NCI-H1417 (cell line): ENCODE data around the gene GIMAP8.

Experiments
- DNase-seq, 3 experiments: peaks; one replicate each; lab custom pipeline; 2025; lab: John Stamatoyannopoulos, UW

GIMAP8 gene

GRCh38 chr7:150411606-150412005 is 38.8 kb upstream of the GIMAP8 start:
- DNase-seq: no peak

DNA sequence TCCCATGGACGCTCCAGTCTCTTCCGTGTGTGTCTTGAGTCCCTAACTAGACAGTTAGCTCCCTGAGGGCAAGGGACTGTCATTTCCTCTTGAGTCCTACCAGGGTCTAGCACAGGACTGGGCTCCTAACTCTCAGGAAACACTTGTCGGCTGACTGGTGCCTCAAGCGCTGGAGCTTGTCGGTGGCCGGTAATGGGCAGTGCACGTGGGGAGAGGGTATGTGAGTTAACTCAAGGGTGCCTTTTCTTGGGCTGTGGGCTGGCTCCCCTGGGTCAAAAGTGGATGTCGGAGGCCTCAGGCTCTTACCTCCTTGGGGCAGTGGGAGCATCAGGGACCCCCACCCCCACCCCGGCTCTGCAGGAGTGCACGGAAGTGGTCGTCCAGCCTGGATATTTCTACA is 38.4 kb upstream of the GIMAP8 start:
- DNase-seq: no peak

- DNase-seq: no peak
Observed at GRCh38 chr7:150412518-150413488, 37.6 kb upstream of the GIMAP8 start.

DNA sequence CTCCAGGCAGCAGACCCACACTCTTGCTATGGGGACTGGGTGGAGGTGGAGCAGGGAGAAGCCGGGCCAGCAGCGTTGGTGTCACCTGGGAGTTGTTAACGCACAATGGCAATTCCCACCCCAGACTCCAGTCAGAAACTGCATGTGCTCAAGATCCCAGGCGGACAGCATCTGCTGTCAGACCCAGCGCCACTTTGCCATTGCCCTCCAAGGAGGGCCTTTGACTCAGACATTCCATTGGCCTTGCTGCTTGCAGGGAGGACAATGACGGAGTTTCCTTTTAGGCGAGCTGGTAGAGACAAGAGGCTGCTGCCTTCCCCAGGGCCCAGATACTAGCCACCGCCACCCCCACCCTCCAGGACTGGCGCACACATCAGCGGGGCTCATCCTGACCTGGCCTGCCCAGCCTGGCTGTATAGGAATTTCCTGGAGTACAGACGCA is 36.8 kb upstream of the GIMAP8 start:
- DNase-seq: no peak

DNA sequence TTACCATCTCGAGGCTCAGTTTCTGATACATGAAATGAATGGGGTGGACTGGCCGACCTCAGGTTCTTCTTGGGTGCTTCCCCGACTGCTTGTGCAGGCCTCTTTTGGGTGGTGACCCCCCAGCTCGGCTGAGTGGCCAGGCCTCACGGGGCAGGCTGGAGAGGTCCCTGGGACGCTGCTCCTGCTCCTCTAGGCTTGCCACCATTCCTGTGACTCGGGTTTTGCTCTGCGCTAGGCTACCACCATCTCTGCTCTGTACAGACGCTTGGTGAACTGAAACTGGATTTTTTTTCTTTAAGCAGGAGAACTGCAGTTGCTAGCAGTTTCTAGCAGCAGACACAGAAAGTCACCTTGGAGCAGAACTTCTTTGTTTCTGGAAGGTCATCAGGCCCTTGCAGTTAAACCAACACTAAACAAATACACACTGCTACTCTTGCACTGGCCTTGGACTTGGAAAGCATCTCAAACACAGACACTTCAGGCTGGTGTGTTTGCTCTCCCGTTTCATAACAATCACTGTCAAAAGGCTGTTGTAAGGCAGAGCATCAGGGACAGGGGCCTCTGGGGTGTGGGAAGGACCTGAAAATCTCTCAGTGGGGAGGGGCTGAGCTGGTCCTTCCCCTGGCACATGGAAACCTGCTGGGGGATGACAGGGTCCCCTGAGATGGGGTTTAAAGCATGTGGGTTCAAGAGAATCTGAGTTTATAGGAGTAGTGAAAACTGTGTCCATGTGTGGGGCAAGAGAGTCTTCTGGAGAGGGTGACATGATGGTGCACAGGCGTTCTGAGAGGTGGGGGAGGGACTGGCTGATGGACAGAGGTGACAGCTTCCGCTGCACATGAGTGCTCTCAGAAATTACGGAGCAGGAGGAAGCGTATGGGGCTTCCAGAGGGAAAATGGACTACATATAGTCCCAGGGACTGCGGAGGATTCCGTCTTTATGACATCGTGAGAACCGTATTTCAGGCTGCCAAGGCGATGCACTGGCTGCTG is 35.0 kb upstream of the GIMAP8 start:
- DNase-seq: peak in 2 of 3 experiments; percentile 45 to 51

DNA sequence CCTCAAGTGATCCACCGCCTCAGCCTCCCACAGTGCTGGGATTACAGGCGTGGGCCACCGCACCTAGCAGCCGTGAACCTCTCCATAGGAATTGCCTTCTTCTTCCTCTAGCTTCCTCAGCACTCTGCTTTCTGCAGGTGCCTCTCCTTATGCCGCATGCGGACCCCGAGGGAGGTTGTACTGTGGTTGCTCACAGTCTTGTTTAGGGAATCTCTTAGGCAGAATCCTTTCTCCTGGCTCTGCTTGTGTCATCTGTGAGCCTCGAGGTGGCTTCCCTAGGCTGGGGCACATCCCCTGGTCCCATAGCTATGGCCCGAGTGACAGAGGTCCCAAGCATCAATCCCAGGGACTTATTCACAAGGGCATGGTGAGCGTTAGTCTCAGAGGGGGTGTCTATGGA is 33.2 kb upstream of the GIMAP8 start:
- no peak for DNase-seq

GRCh38 chr7:150417863-150418262 is 32.6 kb upstream of the GIMAP8 start:
- no peak for DNase-seq

DNA sequence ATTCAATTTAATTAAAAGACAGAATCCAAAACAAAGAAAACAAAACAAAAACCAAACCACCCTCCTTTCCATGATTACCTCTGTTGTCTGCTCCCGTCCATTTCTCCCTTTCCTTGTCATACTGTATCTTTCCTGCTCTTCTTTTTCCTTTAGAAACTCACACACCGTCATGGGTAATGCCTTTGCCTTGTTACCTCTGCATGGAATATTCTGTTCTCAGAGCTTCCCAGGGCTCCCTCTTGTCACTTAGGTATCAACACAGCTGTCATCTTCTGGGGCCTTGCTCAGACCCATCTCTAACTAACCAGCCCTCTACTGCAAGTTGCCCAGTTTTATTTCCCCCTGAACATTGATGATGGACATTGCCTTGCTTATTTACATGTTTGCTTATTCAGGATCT is 30.2 kb upstream of the GIMAP8 start:
- DNase-seq: peak in 1 of 3 experiments; percentile 31

GRCh38 chr7:150420987-150421674 is 29.3 kb upstream of the GIMAP8 start:
- peak; percentile 58 to 90 (median 85) for DNase-seq

DNA sequence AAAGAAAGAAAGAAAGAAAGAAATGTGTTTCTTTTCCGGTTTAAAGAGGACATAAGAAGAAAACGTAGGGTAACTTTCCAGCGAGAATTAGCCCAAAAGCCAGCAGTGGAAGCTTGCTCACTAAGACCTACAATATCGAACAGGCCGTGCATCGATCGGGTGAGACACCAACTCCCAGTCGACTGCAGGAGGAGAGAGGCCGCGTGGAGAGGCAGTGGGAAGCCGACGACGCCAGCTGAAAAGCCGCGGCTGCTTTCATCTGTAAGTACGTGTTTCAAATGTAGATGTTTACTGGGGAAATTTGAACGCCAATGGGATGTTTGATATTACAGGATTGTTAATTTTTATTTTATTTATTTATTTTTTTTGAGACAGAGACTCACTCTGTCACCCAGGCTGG is 28.6 kb upstream of the GIMAP8 start:
- no peak for DNase-seq

DNA sequence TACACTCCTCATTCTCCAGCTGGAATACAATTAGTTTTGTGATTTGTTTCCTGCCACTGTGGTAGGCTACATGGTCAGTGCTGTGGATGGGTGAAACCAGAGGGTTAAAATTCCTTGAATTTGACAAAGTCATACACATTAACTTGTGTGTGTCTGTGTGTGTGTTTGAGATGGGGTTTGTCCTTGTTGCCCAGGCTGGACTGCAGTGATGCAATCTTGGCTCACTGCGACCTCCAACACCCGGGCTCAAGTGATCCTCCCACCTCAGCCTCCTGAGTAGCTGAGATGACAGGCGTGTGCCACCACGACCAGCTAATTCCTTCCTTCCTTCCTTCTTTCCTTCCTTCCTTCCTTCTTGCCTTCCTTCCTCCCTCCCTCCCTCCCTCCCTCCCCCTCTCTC is 24.8 kb upstream of the GIMAP8 start:
- DNase-seq: no peak

GRCh38 chr7:150428671-150429451 is 21.6 kb upstream of the GIMAP8 start:
- DNase-seq: peak; percentile 66 to 89 (median 81)

DNA sequence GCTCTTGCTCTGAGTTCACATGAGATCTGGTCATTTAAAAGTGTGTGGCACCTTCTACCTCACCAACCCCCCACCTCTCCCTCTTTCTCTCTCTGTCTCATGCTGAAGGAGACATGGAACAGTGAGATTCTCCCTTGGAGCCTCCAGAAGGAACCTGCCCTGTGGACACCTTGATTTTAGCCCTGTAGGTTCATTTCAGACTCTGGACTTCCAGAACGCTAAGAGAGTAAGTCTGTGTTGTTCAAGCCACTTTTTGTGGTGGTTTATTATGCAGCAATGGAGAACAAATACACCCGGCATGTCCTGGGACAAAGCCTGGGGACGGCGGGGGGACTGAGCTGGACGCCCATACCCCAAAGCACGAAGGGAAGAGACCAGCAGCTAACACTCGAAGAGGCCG is 20.7 kb upstream of the GIMAP8 start:
- DNase-seq: no peak

GRCh38 chr7:150430465-150431085 is 19.9 kb upstream of the GIMAP8 start:
- no peak for DNase-seq

- DNase-seq: no peak
Observed at GRCh38 chr7:150431839-150432658, 18.4 kb upstream of the GIMAP8 start.

DNA sequence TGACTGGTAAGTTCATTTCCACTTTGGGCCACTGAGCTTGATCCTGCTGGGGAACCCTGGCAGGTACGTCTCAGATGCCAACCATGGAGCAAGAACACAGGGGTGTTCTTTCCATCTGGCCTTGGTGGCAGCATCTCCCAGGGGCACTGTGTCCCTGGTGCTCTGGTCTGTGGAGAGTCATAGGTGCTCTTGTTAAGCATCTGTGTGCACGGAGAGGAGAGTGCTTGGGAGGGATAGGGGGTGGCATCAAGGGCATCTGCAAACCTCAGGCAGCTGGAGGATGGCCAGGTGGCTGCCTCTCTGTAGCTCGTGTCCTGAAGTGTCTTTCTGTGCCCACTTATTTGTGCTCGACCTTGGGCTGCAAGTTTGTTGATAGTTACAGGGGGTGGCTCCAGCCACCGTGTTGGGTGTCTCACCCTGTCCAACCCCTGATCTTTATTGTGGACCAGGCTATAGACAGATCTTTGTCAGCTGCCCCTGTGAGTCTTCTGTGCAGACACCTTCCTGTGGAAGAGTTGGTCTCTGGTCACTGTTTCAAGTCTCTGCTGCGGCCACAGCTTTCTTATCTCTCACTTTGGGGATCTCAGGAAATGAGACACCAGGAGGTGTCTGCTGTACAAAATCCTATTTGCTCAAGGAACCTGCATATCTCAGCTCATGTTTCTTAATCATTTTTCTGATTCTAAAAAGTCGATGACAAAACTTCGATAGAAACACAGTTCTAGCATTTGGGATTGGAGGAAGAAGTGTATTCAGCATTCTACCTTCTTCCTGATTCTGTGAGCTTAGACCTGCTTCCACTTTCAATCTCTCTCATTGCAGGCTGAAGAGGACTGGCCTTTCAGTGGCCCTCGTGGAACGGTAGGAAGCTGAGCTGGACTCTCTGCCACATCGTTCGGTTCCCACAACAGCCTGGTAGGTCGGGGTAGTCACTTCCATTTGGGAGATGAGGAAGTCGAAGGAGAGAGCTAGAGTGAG is 17.2 kb upstream of the GIMAP8 start:
- DNase-seq: no peak

GRCh38 chr7:150434240-150434639 is 16.2 kb upstream of the GIMAP8 start:
- DNase-seq: no peak

DNA sequence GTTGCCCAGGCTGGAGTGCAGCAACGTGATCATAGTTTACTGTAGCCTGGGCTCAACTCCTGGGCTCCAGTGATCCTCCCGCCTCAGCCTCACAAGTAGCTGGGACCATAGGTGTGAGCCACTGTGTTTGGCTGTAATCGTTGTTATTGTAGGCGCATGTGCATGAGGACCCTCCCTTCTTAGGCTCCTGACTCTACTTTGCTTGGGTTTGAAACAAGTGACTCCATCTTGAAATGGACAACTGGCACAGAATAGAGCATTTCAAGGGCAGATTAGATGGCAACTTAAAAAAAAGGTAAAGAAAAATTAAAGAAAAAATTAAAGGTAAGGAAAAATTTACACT is 15.4 kb upstream of the GIMAP8 start:
- no peak for DNase-seq
